Measurements from ENCODE around the gene UEVLD.
"Not testable (repeated sequence)": the region's sequence is repeated elsewhere in the genome, so short reads cannot be mapped to it uniquely, and the experiment has no call there.

UEVLD gene

GRCh38 chr11:18588297-18589252 lies at the start of gene UEVLD:
TSS of gene UEVLD (minus strand) at chr11:18588734. CDS start at chr11:18588654, 80 bp downstream.
- DNase-seq: peak; percentile 86

- DNase-seq: peak; percentile 98
Observed at GRCh38 chr11:18634140-18635032, 45.9 kb upstream of the UEVLD start, which contains the start of gene SPTY2D1. TSS of gene SPTY2D1 (minus strand) at chr11:18634342. CDS start at chr11:18634257, 85 bp downstream.

GRCh38 chr11:18633256-18634139 lies 45.0 kb upstream of the UEVLD start:
- peak; percentile 49 for DNase-seq

GRCh38 chr11:18632841-18633240 lies 44.3 kb upstream of the UEVLD start:
- no peak for DNase-seq

GRCh38 chr11:18624161-18624560 lies 35.6 kb upstream of the UEVLD start:
- DNase-seq: no peak

- DNase-seq: no peak
Observed at GRCh38 chr11:18623707-18624106, 35.2 kb upstream of the UEVLD start.

- DNase-seq: no peak
Observed at GRCh38 chr11:18618342-18619025, 29.9 kb upstream of the UEVLD start.

GRCh38 chr11:18617688-18618341 lies 29.3 kb upstream of the UEVLD start:
- DNase-seq: peak; percentile 37

- no peak for DNase-seq
Observed at GRCh38 chr11:18615628-18616392, 27.3 kb upstream of the UEVLD start.

GRCh38 chr11:18614667-18615066 lies 26.1 kb upstream of the UEVLD start:
- no peak for DNase-seq

GRCh38 chr11:18612394-18612793 lies 23.9 kb upstream of the UEVLD start:
- no peak for DNase-seq

- DNase-seq: no peak
Observed at GRCh38 chr11:18611196-18611595, 22.7 kb upstream of the UEVLD start.

- no peak for DNase-seq
Observed at GRCh38 chr11:18608376-18608775, 19.8 kb upstream of the UEVLD start.

- DNase-seq: no peak
Observed at GRCh38 chr11:18600915-18601569, 12.5 kb upstream of the UEVLD start.

GRCh38 chr11:18599739-18600230 lies 11.3 kb upstream of the UEVLD start, which contains the start of gene MISFA:
TSS of gene MISFA (plus strand) at chr11:18599789. CDS start at chr11:18599929, 140 bp downstream.
- DNase-seq: no peak

- DNase-seq: no peak
Observed at GRCh38 chr11:18594999-18595749, 6.6 kb upstream of the UEVLD start.

GRCh38 chr11:18594088-18594487 lies 5.6 kb upstream of the UEVLD start:
- not testable (repeated sequence) for DNase-seq

GRCh38 chr11:18590571-18590970 lies 2.0 kb upstream of the UEVLD start:
- DNase-seq: no peak

- no peak for DNase-seq
Observed at GRCh38 chr11:18581825-18582224, 6.7 kb downstream of the UEVLD start.
